NCI-H1048 (cell line): ENCODE results near the gene PRKN.

Source experiments
- DNase-seq: peaks from one replicate; lab custom pipeline; 2025; lab: John Stamatoyannopoulos, UW

The PRKN gene

DNA sequence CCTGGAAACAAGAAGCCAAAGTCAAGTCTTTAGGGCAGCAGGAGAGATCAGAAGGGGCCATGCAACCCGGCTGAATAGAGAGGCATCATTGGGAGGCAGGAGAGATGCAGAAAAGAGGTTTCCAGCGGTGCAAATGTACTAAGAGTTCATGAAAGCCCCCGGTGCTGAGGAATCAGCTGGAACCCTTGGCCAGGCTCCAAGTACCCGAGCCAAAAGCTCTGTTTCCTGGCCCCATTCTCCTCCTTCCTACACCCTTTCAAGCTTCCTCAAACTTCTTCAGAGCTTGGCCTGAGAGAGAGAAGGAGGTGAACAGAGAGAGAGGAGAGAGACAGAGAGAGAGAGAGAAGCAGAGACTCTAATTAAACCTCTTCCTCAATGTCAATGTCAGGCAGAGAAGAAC is 433.5 kb downstream of the PRKN start:
- DNase-seq: no peak

DNA sequence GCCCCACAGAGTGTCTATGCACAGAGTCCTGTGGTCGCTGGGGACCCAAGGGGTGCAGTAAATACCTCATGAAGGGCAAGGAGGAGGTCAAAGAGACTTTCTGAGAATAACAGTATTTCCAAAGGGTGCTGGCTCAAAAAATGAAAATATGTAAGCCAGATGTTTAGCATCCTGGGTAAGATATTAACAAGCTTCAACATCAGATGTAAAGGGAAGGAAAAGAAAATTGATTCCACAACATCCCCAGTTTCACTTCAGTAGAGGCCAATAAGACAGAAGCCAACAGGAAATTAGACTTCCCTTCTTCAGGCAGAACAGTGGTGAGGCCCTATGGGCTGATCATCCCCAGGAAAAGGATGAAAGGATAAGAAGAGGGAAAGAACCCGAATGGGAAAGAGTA is 434.7 kb downstream of the PRKN start:
- DNase-seq: no peak

DNA sequence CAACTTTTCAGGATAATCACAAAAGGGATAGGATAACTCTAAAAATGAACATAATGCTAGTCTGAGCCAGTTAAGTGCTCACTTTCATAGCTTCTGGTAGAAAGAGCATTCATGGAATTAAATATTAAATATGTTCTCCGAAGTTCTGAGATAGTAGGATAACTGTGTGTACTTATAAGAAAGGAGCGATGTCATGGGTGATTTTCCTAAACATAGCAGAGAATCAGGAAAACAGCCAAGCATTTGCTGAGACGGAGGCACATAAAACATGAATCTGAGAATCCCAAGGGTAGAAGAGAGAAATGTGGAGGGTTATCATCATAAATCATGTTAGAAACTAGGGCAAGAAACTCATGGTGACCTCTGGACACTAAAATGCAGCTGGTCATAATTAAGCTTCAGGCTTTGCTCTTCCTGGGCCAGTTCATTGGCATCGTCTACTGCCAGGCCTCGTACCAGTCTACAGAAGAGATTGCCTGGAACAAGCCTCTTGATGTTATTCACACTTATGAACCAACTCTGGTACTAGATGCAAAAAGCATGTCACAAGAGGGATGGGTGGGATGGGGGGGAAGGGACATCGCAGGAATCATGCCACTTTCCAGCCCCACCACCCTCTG is 436.6 kb downstream of the PRKN start:
- DNase-seq: no peak

DNA sequence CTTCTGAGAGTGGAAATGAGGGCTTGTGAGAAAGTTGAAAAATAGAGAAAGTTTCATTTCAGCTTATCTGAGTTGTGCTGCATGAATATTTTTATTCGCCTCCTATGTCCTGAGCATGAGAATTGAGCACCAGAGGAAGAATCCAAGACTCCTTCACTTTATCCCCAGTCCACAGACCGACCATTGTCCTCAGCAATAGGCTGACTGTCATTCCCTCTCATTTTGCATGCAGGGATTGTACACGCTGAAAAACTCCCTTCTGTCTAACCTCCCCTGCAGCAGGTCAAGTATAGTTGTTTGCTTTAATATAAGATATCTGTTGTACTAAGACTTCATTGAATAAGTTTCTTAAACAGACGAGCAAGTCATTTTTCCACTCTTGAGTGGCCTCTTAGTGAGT is 437.6 kb downstream of the PRKN start:
- DNase-seq: no peak

DNA sequence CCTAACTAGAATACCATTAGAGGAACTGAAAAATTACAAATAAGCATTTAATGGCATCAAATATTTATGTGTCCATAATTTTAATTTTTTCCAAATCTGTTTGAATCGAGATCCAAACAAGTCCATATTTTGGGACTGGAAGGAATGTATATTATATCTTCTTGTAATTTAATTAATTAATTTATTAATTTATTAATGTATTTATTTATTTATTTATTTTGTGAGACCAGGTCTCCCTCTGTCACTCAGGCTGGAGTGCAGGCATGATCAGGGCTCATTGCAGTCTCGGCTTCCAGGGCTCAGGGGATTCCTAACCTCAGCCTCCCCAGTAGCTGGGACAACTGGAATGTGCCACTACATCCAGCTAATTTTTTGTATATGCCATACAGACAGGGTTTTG is 453.6 kb downstream of the PRKN start:
- DNase-seq: no peak

DNA sequence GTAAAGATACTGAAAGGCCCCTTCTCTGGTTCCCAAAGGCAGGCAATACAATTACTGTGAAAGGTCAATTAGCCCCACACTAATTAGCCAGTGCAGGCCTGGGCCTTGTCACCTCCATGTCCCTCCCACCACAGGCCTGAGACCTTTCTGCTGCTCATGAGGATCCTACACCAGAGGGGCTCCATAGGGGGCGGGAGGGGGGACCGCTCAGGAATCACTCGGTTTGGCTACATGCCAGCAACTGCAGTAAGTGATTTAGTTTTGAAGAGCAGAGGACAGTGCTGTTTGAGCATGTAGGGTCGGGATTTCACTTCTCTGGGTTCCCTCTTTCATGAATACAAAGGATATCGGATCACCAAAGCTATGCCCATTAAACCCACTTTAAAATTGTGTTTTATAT is 455.6 kb downstream of the PRKN start:
- DNase-seq: no peak

DNA sequence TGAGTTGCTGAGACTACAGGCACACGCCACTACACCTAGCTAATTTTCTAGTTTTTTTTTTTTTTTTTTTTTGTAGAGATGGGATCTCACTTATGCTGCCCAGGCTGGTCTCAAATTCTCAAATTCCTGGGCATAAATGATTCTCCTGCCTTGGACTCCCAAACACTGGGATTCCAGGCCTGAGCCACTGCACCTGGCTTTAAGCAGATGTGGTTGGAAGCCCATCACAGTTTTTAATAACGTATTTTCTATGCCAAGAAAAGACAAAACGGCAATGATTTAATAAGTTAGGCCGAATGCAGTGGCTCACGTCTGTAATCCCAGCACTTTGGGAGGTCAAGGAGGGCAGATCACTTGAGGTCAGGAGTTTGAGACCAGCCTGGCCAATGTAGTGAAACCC is 456.6 kb downstream of the PRKN start:
- DNase-seq: no peak

DNA sequence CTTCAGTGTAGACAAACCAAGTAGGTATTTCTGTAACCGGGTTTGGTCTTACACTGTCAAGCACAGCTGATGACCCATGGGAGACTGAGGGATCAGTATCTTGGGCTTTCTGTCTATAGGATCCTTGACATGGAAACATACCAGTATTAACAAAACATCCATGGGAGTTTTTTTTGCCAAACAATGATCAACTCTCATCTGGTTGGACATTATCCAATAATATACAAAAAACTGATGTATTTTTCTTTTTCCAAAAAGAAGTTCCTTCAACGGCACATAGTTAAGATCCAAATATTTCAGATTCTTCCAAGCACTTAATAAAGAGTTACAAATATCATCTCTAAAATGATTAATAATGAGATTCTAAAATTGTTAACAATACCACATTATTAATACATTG is 459.9 kb downstream of the PRKN start:
- no peak for DNase-seq

DNA sequence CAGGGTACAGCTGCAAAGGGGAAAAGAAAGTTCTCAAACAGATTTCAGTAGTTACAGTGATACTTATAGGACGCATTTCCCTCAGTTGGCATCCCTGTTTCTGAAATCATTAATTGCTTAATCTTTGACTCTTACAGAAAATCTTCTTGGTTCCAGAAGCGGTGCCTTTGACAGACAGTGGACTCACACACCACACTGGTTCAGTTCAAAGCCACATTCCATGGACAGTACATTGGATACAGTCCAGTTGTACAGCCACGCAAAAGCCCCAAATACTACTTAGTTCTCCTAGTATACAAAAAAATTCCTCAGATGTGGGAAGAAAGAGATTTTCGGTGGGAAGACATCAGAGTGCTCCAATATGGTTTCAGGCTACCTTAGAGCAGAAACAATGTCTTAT is 460.4 kb downstream of the PRKN start:
- no peak for DNase-seq

DNA sequence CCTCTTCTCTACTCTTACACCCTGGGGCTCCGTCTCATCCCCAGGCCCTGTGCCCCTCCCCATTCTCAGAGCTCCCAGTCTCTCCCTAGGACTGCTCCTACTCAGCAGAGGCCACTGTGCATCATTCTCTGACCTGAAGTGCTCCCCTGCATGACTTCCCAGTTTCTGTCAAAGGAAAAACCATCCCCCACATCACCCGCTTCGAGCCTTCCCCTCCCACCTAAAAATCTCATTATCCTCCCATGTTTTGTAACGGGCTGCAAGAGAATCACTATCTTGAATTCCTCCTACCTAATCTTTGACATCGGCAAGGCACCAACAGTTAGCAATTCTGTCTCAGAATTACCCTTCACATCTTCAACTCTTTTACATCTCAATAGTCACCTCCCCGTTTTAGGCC is 463.0 kb downstream of the PRKN start:
- DNase-seq: no peak

DNA sequence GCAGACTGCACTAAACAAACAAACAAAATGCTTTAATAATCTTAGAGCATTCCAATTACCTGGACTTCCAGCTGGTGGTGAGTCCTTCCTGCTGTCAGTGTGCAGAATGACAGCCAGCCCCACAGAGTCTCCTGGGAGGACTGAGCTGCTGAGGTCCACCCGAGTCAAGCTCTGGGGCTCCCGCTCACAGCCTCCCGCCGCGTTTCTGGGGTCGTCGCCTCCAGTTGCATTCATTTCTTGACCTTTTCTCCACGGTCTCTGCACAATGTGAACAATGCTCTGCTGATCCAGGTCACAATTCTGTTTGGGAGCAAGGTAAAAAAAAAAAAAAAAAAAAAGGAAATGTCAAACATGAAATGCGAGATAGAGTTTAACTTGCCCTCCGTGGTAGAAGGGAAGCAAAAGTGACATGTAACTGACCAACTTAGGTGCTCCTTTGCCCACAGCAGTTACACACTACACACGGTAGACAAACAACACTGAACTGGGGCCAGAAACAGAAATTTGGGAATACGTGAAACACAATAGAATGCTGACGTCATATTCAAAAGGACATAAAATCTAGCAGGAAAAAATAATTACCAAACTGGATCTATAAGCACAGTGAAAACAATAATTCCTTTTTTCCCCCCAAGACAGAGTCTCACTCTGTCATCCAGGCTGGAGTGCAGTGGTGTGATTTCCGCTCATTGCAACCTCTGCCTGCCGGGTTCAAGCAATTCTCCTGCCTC is 464.9 kb downstream of the PRKN start:
- no peak for DNase-seq

DNA sequence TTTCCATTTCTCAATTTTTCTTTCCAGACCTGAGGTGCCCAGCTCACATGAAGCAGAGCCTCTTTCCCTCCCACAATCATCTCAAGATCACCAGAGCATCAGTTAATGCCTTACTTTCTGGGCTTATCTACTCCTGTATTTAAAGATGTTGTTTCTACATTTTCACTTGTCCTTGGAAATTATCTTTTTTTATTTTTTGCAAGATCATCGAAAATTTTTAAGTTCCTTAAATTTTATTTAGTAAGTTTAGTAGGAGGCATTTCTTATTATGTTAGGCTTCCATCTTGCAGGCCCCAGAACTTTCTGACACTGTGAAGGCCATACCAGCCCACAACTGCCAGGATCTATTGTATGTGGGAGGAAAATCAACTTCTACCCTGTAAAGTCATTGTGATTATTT is 466.0 kb downstream of the PRKN start:
- DNase-seq: no peak

DNA sequence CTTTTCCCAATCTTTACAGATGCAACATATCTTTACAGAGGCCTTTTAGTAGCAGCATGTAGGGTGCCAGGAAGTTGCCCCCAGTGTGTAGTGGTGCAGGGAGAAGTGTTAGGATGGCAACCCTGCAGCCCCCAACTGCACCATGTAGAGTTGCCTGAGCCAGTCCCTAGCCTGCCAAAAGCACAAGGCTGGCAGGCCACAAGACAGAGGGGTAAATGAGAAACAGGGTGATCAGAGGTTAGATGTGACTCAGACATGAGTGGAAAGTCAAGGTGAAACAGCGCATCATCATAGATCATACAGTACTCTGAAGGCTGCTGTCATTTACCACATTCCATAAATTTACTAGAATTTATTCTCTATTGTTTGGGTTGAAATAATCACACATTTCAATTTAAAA is 467.5 kb downstream of the PRKN start:
- DNase-seq: no peak

DNA sequence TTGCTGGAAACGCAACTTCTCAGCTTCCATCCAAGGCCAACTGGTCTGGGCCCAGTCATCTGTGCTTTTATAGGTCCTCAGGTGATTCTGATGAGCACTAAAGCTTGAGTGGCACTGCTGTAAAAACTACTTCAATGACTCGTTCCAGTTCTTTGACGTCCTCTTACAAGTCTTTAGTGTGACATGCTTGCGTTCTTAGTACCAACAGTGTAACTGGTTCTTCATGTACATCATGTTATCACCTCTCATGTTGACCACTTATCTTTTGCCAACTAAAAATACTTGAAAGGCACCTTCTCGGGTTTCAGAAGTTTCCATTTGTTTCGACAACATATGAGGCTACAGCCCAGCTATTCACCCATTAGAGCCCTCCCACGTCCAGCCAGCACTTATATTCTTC is 468.9 kb downstream of the PRKN start:
- no peak for DNase-seq

DNA sequence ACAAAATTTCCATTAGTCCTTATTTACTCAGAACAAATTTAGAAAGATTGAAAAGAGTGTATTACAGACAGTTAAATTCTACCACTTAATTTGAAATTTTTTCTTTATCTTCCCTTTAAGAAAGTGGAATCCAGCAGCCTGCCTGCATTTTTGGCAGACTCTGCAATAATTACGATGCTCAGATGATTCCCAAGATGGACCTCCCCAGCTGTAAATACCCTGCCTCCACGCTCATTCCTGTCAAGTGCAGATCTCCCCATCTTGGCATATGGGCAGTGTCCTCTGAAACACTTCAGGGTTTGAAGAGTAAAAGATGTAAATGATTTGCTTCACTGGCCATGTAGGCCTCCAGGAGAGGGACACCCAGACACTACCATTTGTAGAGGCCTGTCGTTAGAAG is 471.2 kb downstream of the PRKN start:
- no peak for DNase-seq

DNA sequence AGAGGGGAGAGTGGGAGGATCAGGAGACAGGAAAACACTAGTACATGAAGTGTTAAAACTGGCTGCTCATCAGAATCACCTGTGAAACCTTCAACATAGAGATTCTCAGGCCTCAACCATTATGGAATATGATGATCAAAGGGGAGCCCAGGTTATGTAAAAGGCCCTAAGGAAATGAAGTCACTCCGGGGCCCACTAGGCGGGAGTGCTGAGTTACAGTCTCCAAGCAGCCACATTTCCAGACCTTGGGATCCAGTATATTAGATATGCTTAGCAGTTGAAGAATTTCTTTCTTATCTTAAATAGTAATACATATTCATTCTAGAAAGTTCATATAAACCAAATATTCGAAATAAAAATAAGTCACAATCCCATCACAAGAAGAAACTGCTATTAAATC is 476.3 kb downstream of the PRKN start:
- no peak for DNase-seq

DNA sequence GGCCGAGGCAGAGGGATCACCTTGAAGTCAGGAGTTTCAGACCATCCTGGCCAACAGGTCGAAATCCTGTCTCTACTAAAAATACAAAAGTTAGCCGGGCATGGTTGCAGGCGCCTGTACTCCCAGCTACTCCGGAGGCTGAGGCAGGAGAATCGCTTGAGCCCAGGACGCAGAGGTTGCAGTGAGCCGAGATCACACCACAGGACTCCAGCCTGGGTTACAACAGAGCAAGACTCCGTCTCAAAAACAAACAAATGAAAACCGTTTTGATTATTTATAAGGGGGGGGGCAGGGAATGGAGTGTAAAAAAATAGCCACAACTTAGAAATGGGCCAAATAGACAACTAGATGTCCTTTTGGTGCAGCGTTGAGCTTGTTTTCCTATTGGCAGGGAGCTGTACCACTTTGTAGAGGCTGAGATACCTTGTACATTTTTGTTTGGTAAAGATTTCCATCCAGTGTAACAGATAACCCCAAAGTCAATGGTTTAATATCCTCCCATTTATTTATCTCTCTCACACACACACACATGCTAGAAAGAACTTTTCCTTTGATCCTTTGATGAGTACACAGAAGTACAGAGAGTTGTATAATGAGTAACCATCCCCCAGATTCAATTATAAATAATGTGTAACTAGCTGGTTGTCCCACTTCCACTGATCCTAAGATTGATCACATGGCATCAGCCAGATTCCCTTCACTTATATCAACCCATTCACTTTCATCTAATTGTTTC is 477.5 kb downstream of the PRKN start:
- DNase-seq: no peak

DNA sequence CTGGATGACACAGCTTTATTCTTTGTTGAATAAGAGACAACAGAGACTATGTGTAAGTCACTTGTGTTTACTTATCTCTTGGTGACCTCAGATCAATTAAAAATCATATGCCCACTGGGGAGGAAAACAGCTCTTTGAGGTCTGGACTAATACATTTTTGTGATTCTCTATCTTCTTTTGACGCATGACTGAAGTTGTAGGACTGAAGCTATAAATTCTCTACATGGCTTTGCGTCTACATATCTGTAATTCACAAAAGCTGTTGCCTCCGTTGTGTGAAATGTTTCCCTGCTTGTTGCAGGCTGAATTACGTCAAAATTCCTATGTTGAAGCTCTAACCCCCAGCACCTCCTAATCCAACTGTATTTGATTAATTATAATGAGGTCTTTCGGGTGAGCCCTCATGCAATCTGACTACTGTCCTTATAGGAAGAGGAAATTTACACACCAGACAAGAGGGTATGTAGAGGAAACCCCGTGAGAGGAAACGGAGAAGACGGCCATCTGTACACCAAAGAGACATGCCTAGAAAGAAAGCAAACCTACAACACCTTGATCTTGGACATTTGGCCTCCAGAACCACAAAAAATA is 481.6 kb downstream of the PRKN start:
- DNase-seq: no peak

DNA sequence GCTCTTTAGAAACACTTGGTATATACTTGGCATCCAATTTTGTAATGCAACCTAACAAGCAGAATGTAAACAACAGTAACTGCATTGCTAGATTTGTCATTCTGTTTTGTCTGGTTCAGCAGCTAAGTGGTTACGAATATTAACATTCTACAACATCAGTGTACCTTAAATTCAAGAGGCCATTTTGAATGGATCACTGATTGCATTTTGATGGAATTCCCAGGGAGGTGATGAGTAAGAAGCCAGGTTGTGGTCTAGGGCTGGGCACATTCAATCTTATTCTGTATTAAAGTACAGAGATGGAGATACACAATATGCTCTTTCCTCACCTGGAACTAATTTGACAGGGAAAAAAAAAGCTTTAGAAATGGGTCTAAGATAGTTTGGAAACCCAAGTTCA is 483.5 kb downstream of the PRKN start:
- DNase-seq: no peak

DNA sequence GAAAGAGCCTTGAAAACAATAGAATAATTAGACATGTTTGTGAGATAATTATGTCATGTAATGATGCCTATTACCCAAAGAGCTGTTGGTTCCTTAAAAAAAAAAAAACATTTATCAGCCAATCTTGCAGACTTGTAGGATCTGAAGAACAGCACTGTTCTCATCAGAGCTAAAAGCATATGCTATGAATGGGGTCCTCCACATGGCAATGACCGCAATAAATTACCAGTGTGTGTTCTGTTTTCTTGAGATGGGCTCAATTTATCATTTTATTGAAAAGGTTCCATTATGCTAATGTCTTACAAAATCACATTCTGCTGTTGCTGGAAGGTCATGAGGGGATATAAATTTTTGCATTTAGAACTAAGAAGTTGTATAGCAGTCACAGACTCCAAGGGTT is 484.7 kb downstream of the PRKN start:
- DNase-seq: no peak

DNA sequence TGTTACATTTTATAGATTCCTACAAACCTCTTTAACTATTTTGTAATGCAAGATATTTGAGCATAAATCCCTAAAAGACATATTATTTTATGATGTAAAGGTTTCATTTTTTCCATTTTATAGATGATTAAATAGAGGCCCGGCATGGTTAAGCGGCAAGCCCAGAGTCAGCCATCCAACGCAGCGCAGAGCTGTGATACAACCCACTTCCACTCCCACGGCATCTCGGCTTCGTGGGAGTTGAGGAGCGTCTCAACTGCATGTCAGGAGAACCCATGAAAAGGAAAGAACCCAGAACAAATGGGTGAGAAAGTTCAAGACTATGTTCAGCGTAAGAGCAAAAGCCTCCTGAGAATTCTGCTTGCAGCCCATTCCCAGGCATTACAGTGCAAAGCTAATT is 488.2 kb downstream of the PRKN start:
- DNase-seq: no peak

DNA sequence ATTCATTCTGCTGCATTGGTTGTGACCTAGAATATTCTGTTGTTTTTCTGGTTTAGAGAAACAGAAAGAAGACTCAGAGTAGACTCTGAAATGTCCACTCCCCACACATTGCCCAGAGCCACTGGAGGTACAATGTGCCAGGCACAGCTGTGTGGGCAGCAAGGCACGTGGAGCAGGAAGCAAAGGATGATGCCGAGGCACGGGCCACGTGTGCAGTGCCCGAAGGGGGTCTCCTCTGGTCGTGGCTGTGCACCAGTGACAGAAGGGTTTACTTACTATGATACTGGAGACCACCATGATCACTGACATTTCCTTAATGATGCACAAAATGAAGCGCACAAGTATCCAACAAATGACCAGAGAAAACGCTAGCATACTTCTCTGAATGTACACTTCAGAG is 488.9 kb downstream of the PRKN start:
- no peak for DNase-seq

DNA sequence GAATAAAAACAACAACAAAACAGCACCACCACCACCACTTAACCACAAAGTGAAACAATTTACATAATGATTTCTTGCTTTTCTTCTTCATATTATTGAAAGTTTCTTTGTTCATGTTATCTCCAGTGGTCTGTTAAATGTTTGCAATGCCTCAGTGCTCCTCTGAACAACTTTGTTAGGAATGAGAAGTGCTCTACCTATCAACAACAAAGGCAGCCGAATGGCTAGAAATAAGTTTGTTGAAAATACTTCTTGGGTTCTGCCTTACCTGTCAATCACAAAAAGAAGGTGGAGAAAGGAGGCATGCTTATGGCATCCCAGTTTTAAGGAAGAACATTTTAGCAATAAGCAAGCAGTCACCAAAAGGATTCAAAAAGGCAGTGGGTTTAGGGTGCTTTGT is 490.2 kb downstream of the PRKN start:
- no peak for DNase-seq
